A549 (cell line): ENCODE results near the gene PBX1.

ENCODE experiments used
- CBX8 ChIP-seq: fragments of 200-600 bp; sonication (generic); IDR thresholded peaks from 2 replicates; pipeline ENCODE4 v1.6.1; 2016
- CEBPB ChIP-seq, 2 experiments: fragments of >200 bp in 1 of 2; sonication (Bioruptor Twin) in 1 of 2; formaldehyde crosslinking in 1 of 2; IDR thresholded peaks; 2 replicates each; pipeline ENCODE4 v1.6.1; 2012 to 2016
- JUN ChIP-seq, 2 experiments: fragments of >200 bp; sonication (Bioruptor Twin); formaldehyde crosslinking; IDR thresholded peaks; 2 replicates in 1 of 2; 3 replicates in 1 of 2; pipeline ENCODE4 v1.6.1; 2016 to 2017
- POLR2A ChIP-seq: IDR thresholded peaks from 2 replicates; pipeline ENCODE4 v1.6.1; 2012; ENCODE audit warnings: mild to moderate bottlenecking, low read length
- TF ChIP-seq, protein P1 (sequence below): fragments of >200 bp; sonication (Bioruptor Twin); formaldehyde crosslinking; IDR thresholded peaks from 3 replicates; pipeline ENCODE4 v1.5.1; 2016
- TF ChIP-seq, protein P2 (sequence below): IDR thresholded peaks from 2 replicates; pipeline ENCODE4 v1.6.1; 2012
- TF ChIP-seq, protein P3 (sequence below): fragments of 200-600 bp; sonication (generic); IDR thresholded peaks from 2 replicates; pipeline ENCODE4 v1.6.1; 2016; ENCODE audit warnings: antibody characterized with exemption, mild to moderate bottlenecking, moderate library complexity
- TF ChIP-seq, protein P4 (sequence below): IDR thresholded peaks from 2 replicates; pipeline ENCODE4 v1.6.1; 2012; ENCODE audit warnings: low read depth, borderline replicate concordance
- TF ChIP-seq, protein P5 (sequence below): fragments of 450-650 bp; IDR thresholded peaks from 2 replicates; pipeline ENCODE4 v1.6.1; 2014; ENCODE audit warnings: antibody characterized with exemption

DNA sequence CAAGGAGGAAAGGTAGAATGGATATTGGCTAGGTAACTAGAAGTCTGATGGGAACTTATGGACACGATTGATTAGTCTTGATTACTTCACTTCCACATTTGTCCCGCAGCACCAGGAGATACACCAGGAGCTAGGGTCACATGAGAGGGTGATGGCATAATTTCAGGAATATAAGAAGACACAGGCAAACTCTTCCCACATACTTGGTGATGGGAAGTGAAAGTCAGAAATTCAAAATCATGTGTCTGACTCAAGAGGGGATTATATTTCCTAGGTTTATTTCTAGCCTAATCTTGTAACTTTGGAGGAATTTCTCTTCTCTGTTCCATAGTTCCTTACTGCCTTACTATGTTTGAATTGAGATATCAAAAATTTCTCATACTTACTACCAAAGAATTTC lies 185.0 kb downstream of the PBX1 start:
- TF ChIP-seq POLR2A, result no peak
- TF ChIP-seq CEBPB (IDR thresholded peaks at IDR 0.05), result no peak
- TF ChIP-seq, protein P1, sequence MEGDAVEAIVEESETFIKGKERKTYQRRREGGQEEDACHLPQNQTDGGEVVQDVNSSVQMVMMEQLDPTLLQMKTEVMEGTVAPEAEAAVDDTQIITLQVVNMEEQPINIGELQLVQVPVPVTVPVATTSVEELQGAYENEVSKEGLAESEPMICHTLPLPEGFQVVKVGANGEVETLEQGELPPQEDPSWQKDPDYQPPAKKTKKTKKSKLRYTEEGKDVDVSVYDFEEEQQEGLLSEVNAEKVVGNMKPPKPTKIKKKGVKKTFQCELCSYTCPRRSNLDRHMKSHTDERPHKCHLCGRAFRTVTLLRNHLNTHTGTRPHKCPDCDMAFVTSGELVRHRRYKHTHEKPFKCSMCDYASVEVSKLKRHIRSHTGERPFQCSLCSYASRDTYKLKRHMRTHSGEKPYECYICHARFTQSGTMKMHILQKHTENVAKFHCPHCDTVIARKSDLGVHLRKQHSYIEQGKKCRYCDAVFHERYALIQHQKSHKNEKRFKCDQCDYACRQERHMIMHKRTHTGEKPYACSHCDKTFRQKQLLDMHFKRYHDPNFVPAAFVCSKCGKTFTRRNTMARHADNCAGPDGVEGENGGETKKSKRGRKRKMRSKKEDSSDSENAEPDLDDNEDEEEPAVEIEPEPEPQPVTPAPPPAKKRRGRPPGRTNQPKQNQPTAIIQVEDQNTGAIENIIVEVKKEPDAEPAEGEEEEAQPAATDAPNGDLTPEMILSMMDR, result no peak
- TF ChIP-seq, protein P2, sequence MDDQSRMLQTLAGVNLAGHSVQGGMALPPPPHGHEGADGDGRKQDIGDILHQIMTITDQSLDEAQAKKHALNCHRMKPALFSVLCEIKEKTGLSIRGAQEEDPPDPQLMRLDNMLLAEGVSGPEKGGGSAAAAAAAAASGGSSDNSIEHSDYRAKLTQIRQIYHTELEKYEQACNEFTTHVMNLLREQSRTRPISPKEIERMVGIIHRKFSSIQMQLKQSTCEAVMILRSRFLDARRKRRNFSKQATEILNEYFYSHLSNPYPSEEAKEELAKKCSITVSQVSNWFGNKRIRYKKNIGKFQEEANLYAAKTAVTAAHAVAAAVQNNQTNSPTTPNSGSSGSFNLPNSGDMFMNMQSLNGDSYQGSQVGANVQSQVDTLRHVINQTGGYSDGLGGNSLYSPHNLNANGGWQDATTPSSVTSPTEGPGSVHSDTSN, result no peak
- TF ChIP-seq, protein P3, sequence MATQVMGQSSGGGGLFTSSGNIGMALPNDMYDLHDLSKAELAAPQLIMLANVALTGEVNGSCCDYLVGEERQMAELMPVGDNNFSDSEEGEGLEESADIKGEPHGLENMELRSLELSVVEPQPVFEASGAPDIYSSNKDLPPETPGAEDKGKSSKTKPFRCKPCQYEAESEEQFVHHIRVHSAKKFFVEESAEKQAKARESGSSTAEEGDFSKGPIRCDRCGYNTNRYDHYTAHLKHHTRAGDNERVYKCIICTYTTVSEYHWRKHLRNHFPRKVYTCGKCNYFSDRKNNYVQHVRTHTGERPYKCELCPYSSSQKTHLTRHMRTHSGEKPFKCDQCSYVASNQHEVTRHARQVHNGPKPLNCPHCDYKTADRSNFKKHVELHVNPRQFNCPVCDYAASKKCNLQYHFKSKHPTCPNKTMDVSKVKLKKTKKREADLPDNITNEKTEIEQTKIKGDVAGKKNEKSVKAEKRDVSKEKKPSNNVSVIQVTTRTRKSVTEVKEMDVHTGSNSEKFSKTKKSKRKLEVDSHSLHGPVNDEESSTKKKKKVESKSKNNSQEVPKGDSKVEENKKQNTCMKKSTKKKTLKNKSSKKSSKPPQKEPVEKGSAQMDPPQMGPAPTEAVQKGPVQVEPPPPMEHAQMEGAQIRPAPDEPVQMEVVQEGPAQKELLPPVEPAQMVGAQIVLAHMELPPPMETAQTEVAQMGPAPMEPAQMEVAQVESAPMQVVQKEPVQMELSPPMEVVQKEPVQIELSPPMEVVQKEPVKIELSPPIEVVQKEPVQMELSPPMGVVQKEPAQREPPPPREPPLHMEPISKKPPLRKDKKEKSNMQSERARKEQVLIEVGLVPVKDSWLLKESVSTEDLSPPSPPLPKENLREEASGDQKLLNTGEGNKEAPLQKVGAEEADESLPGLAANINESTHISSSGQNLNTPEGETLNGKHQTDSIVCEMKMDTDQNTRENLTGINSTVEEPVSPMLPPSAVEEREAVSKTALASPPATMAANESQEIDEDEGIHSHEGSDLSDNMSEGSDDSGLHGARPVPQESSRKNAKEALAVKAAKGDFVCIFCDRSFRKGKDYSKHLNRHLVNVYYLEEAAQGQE, result no peak
- no peak for TF ChIP-seq CBX8
- TF ChIP-seq, protein P4, sequence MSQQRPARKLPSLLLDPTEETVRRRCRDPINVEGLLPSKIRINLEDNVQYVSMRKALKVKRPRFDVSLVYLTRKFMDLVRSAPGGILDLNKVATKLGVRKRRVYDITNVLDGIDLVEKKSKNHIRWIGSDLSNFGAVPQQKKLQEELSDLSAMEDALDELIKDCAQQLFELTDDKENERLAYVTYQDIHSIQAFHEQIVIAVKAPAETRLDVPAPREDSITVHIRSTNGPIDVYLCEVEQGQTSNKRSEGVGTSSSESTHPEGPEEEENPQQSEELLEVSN, result no peak
- TF ChIP-seq JUN (IDR thresholded peaks at IDR 0.05), result no peak
- TF ChIP-seq, protein P5, sequence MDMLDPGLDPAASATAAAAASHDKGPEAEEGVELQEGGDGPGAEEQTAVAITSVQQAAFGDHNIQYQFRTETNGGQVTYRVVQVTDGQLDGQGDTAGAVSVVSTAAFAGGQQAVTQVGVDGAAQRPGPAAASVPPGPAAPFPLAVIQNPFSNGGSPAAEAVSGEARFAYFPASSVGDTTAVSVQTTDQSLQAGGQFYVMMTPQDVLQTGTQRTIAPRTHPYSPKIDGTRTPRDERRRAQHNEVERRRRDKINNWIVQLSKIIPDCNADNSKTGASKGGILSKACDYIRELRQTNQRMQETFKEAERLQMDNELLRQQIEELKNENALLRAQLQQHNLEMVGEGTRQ, result no peak
